Measurements from ENCODE around the gene CPLANE2.
A peak's percentile ranks its signal among the peaks of the same experiment; 100 is the strongest.
"Not testable (repeated sequence)": the region's sequence is repeated elsewhere in the genome, so short reads cannot be mapped to it uniquely, and the experiment has no call there.

Gene CPLANE2

GRCh38 chr1:16236511-16237342 is at the start of gene CPLANE2:
TSS of gene CPLANE2 (minus strand) at chr1:16237183. CDS start at chr1:16236742, 441 bp downstream.
- peak; percentile 99 for DNase-seq

DNA sequence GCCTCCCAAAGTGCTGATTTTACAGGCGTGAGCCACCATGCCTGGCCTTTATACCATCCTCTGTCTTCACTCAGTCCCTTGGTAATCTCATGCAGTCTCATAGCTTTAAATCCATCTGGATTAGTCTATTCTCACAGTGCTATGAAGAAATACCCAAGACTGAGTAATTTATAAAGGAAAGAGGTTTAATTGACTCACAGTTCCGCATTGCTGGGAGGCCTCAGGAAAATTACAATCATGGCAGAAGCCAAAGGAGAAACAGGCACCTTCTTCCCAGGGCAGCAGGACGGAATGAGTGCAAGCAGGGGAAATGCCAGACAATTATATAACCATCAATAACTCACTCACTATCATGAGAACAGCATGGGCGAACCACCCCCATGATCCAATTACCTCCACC is 49.1 kb upstream of the CPLANE2 start:
- no peak for DNase-seq

- DNase-seq = no peak
Measured at GRCh38 chr1:16281765-16282164, 44.8 kb upstream of the CPLANE2 start.

GRCh38 chr1:16279186-16279585 is 42.2 kb upstream of the CPLANE2 start:
- DNase-seq = no peak

DNA sequence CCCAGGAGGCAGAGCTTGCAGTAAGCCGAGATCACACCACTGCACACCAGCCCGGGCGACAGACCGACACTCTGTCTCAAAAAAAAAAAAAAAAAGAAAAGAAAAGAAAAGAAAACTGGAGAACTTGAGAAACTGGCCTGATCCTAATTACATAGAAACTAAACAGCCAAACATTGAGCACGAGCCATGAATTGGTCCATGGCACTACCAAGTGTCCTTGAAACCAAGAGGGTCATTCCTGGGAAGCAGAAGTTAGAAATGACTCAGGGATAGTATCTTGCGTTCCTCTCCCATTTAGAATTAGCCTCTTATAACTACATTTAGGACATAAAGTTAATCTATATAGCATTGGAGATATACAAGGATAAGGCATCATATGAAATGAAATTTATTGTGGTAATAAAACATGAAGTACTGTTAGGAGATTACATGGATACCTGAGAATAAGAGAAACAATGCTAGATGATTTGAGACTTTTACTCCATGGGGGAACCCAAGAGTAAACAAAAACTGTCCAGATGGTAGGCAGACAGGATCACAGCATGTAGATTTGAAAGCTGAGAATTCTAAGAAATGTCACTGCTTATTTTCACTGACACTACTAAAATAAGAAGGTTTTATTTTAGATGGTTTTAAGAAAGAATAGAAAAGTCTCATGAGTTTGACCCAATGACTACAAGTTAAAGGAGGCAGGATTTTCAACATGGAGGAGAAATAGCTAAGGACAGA is 39.5 kb upstream of the CPLANE2 start:
- DNase-seq = no peak

DNA sequence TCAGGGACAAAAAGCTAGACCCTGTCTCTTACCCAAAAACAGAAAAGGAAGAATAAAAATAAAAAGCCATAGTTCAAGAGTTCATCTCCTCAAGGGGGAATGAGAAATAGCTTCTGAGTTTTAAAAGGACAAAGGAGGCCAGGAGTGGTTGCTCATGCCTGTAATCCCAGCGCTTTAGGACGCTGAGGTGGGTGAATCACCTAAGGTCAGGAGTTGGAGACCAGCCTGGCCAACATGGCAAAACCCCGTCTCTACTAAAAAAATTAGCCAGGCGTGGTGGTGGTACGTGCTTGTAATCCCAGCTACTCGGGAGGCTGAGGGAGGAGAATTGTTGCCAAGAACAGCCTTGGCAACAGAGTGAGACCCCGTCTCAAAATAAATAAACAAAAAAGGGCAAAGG is 38.6 kb upstream of the CPLANE2 start:
- no peak for DNase-seq

DNA sequence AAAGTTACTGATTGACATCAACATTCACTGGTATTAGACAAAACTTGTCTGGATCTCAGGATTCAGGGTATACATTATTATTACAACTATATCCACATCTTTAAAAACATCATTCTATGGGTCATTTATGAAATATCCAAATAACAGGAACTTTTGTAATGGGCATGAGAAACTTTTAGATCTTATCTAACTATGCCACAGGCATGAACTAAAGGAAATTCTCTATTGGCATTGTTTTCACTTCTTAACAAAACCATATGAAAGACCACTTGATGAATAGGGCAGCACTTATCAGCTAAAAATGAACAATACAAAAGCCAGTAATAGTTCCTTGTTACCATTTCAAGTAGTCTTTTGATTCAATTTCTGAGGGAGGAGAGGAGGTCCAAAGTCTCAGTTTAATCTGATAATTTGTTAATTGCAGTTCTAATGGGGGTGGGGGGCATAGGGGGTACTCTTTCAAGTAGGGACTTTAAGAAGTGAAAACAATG is 30.8 kb upstream of the CPLANE2 start:
- no peak for DNase-seq

GRCh38 chr1:16266411-16267118 is 29.6 kb upstream of the CPLANE2 start:
- DNase-seq = no peak

- no peak for DNase-seq
Measured at GRCh38 chr1:16262067-16262466, 25.1 kb upstream of the CPLANE2 start.

- no peak for DNase-seq
Measured at GRCh38 chr1:16260814-16261213, 23.8 kb upstream of the CPLANE2 start.

DNA sequence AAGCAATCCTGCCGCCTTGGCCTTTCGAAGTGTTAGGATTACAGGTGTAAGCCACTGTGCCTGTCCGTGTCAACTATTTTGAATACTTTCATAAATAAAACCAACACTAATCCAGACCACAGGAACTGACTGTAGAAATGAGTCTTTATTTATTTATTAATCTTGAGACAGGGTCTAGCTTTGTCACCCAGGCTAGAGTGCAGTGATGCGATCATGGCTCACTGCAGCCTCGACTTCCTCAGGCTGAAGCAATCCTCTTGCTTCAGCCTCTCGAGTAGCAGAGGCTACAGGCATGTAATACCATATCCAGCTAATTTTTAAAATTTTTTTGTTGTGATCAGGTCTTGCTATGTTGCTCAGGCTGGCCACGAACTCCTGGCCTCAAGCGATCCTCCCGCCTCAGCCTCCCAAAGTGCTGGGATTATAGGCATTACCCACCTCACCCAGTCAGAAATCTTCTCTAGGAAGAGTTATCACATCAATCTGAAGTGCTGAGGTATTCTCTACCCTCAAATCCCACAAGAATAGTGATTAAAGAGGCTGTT is 21.7 kb upstream of the CPLANE2 start:
- no peak for DNase-seq

GRCh38 chr1:16257968-16258367 is 21.0 kb upstream of the CPLANE2 start:
- DNase-seq = no peak

- DNase-seq = not testable (repeated sequence)
Measured at GRCh38 chr1:16257556-16257955, 20.6 kb upstream of the CPLANE2 start.

DNA sequence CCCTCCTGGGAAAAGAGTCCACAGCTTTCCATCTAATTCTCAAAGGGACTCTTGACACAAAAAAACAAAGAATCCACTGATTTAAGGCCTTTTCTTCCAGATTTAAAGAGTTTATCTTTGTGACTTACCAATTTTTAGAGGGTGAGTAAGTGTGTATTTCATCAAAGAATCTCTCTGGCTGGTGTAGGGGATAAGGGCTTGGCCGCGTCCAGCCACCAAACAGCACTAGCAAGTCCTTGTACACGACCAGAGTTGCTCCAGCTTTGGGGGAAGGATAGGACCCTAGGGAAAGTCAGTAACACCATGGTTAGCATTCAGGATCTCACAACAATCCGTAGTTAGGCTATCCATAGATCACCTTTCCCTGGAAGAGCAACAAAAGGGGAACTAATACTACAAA is 19.5 kb upstream of the CPLANE2 start:
- no peak for DNase-seq

DNA sequence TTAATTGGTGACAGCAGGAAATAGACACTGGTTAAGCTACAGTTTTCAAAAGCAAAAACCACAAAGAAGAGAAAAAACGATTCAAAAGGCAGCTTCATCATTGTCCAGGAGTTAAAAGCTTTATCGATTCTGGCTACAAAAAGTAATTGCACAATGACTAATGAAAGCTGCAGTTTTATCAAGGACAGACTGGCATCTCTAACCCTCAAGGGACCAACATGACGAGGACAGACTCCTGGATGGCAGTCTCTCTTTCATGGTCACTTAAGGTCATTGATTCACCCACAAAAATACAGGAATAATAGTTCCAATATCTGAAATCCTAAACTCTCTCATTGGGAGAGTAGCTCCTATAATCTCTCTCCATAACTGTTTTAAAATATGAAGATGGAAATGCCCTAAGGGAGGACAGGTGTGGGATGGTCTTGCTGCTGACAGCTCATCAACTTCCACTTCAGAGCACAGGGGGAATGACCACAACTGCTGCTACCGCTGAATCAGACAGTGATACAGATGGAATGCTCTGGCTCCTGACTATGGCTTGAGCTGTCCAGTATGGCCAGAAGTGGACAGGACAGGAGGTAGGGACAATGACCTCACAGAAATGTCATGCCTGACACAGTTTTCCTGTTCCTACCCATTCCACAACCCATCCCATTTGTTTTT is 17.4 kb upstream of the CPLANE2 start:
- no peak for DNase-seq

DNA sequence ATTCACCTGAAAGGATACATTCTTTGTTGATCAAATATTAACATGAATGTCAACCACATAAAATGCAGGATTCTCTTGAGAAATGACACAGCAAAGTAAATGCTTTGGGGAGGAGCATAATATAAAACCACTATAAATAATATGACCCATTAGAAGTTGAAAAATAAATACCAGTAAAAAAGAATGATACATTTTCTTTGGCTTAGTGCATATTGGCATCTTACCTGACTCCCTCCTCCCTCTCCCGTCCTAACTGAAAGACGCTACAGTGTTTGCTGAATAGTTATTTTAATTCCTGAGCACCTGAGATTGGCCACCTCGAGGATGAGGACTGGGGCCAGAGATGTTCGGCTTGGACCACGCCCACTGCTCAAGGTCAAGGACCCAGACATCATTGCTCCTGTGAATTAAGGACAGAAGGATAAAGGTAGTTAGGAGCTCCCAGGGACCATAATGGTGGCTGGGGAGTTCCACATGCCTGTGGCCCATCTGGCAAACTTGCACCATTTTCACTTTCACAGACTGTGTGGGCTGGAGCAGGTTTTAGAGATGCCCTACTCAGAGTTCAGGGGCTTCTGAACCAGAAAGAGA is 16.4 kb upstream of the CPLANE2 start:
- no peak for DNase-seq

GRCh38 chr1:16252912-16253311 is 15.9 kb upstream of the CPLANE2 start:
- no peak for DNase-seq

GRCh38 chr1:16251381-16251780 is 14.4 kb upstream of the CPLANE2 start:
- no peak for DNase-seq

- DNase-seq = no peak
Measured at GRCh38 chr1:16250524-16251251, 13.7 kb upstream of the CPLANE2 start.

- no peak for DNase-seq
Measured at GRCh38 chr1:16249596-16250241, 12.7 kb upstream of the CPLANE2 start.

Data from activated effector memory CD4-positive, alpha-beta T cell treated with anti-CD3 and anti-CD28 coated beads, Interleukin-2, amount 50 U/mL, for 16 hours (primary cell).